Activated naive CD4-positive, alpha-beta T cell treated with anti-CD3 and anti-CD28 coated beads, Interleukin-2, amount 10 ng/mL, durations not matched to agents 7 days and 5 days (primary cell): ENCODE measurements around the gene MSMB.
"Not testable (repeated sequence)": the region's sequence is repeated elsewhere in the genome, so short reads cannot be mapped to it uniquely, and the experiment has no call there.

Experiments used
- CTCF ChIA-PET: fragments of 350-600 bp; sonication (Branson Sonifier 250); formaldehyde crosslinking; loops from one replicate; lab custom pipeline; 2021; ENCODE audit warnings: antibody characterized with exemption; lab: Charles Lee
- DNase-seq: peaks from one replicate; pipeline ENCODE4 v3.0.0-alpha.2; 2020
- H3K27ac Mint-ChIP-seq: one replicate; pipeline ENCODE4 v1.8.0; 2021; ENCODE audit warnings: mild to moderate bottlenecking, moderate library complexity, mixed read lengths
- H3K27me3 Mint-ChIP-seq: one replicate; pipeline ENCODE4 v1.8.0; 2021; ENCODE audit warnings: mild to moderate bottlenecking, mixed read lengths
- H3K36me3 Mint-ChIP-seq: one replicate; pipeline ENCODE4 v1.8.0; 2021; ENCODE audit warnings: mixed read lengths
- H3K4me1 Mint-ChIP-seq: one replicate; pipeline ENCODE4 v1.8.0; 2021; ENCODE audit warnings: mixed read lengths
- H3K4me3 Mint-ChIP-seq: one replicate; pipeline ENCODE4 v1.8.0; 2021; ENCODE audit warnings: mild to moderate bottlenecking, moderate library complexity, mixed read lengths
- H3K9me3 Mint-ChIP-seq: one replicate; pipeline ENCODE4 v1.8.0; 2021; ENCODE audit warnings: mixed read lengths

The MSMB gene

DNA sequence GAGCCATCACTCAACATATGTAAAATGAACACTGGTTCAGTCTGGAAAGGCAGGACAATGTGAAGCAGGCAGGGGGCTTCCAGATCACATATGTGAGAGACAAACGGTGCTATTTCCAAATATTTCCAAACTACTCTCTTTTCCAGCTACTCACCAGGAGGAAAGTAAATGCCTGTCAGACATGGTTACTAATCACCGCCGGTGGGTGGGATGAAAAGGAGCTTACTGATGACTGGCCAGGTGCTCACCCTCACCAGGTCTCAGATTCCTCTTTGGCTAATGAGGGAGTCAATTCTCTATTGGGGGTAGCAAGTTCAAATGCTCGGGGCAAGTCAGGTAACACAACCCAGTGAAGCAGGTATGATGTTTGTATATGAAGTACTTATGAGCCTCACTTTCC, 9.7 kb upstream of the MSMB start:
- H3K27ac Mint-ChIP-seq: no peak overlapping the region
- CTCF ChIA-PET: no interaction called here
- peaks cover 8% of the 10 kb centered on the region for H3K9me3 Mint-ChIP-seq
- peaks cover 2% of the 10 kb centered on the region for H3K36me3 Mint-ChIP-seq
- no peaks in the 10 kb centered on the region for H3K4me1 Mint-ChIP-seq
- DNase-seq: no peak
- H3K27me3 Mint-ChIP-seq: peaks cover 30% of the 10 kb centered on the region
- H3K4me3 Mint-ChIP-seq: no peak overlapping the region

DNA sequence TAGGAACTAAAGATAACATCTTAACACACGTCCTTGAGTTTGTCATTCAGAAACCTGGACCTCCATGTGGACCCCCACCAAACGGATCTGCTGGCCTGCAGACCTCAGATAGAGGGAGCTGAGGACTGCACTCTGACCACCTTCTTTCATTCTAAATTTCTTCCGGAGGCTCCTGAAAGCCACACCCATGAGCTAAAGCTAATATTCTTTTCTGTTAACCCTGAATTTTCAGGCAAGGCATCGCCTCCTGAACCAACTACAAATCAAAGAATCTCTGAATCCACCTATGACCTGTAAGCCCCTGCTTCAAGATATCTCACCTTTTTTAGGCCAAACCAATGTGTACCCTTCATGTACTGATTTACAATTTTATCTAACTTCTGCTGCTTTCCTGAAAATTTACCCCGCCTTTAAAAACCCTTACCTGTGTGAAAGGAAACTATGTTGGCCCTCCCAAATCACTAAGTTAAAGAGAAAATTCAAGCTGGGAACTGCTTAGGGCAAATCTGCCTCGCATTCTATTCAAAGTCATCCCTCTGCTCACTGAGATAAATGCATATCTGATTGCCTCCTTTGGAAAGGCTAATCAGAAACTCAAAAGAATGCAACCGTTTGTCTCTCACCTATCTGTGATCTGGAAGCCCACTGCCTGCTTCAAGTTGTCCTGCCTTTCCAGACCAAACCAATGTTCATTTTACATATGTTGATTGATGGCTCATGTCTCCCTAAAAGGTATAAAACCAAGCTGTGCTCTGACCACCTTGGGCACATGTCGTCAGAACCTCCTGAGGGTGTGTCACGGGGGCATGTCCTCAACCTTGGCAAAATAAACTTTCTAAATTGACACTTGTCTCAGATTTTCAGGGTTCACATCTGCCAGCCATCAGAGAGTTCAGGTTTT, 7.7 kb upstream of the MSMB start:
- no peak for DNase-seq
- H3K4me3 Mint-ChIP-seq: no peak overlapping the region
- H3K4me1 Mint-ChIP-seq: no peaks in the 10 kb centered on the region
- no peak overlapping the region for H3K27ac Mint-ChIP-seq
- CTCF ChIA-PET: no interaction called here
- H3K36me3 Mint-ChIP-seq: peaks cover 2% of the 10 kb centered on the region
- H3K27me3 Mint-ChIP-seq: peaks cover 23% of the 10 kb centered on the region
- peaks cover 8% of the 10 kb centered on the region for H3K9me3 Mint-ChIP-seq

DNA sequence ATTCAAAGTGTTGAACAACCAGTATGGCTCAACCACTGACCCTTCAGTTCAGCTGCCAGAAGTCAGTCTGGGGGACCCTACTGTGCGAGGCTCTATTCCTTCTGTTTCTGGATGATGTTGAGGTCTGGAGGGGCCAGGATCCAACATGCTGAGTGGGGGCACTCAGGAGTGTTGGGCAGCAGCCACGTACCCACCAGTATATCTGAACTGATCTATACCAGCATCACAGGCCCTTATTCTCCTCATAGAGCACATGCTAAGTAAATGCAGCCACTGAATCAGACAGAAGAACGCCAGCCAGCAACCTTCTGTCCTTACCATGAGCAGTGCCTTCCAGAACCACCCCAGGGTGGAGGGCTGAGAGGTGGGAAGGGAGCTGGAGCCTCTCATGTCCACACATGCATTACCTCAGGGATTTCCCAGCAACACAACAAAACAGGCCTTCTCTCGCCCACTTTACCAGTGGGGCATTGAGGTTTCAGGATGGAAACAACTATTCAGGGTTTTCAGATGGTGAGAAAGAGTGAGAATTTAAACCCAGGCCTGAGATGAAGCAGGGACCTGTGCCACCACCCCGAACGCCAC, 6.8 kb upstream of the MSMB start:
- Mint-ChIP-seq H3K27ac (no peak overlapping the region), H3K4me3 (no peak overlapping the region), H3K4me1 (no peaks in the 10 kb centered on the region), H3K27me3 (peaks cover 31% of the 10 kb centered on the region), H3K36me3 (peaks cover 2% of the 10 kb centered on the region), H3K9me3 (peaks cover 8% of the 10 kb centered on the region)
- no peak for DNase-seq
- CTCF ChIA-PET: no interaction called here

DNA sequence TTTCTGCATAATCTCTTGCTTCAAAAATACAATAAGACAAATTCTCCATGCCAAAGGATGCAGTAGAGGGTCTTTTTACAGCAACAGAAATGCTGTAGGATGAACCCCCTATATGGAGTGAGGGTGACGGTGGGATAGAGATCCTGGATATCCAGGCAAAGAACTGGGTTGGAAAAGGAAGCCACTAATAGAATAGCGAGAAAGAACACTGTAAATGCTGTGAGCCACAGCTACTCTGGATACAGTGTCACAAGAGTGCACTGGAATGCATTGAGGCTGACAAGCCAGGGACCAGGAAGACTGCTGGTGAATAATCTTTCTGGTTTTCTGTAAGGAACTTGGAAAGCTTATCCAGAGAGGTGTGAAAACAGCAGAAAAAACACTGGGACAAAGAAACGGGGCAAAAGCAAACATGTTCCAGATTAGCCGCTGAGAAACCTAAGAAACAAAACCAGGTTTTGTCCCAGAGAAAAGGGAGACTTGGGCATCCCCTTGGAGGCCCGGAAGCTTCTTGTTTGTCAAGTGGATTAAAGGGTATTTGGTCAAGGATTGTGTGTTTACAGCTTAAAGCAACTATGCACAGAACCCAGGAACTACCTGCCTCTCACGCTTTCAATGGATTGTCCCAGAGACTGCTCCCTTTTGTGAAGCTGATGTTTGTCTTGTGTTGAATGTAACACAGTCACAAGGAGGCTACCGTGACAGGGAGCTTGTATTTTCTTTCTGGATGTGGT, 6.2 kb upstream of the MSMB start:
- H3K36me3 Mint-ChIP-seq: peaks cover 2% of the 10 kb centered on the region
- CTCF ChIA-PET: no interaction called here
- no peak overlapping the region for H3K27ac Mint-ChIP-seq
- peaks cover 37% of the 10 kb centered on the region for H3K27me3 Mint-ChIP-seq
- peaks cover 4% of the 10 kb centered on the region for H3K9me3 Mint-ChIP-seq
- no peaks in the 10 kb centered on the region for H3K4me1 Mint-ChIP-seq
- no peak overlapping the region for H3K4me3 Mint-ChIP-seq
- no peak for DNase-seq

DNA sequence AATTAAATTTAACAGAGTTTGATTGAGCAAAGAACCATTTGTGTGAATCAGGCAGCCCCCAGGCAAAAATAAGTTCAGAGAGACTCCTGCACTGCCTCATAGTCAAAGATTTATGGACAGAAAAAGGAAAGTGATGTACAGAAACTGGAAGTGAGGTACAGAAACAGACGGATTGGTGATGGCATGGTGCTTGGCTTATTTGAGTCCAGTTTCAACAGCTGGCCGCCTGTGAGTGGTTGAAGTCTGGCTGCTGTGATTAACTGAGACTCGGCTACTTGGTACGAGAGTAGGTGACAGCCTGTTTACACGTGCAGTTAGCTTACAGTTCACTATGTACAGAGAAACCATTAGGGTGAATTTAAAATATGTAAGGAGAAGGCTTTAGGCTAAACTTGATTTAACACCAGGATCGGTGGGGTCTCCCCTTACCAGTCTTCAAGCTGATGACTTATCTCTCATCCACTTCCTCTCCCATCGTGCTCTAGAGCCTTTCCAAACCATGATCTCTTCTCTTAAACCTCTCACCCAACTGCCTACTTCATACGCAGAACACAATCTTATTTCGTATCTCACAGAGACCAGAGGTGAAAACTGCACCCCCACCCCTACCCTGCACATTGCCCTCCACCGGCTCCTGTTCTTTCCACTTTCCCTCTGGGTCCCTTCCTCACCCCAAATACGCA, 5.0 kb upstream of the MSMB start:
- CTCF ChIA-PET: no interaction called here
- DNase-seq: no peak
- H3K27ac Mint-ChIP-seq: no peak overlapping the region

DNA sequence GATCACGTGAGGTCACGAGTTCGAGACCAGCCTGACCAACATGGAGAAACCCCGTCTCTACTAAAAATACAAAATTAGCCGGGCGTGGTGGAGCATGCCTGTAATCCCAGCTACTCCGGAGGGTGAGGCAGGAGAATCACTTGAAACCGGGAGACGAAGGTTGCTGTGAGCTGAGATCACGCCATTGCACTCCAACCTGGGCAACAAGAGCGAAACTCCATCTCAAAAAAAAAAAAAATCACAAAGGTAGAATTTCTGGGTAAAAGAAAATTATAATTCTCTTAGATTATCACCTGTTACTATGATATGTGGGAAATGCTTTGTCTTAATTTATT, 3.4 kb upstream of the MSMB start:
- H3K27ac Mint-ChIP-seq, H3K4me3 Mint-ChIP-seq, CTCF ChIA-PET, DNase-seq, H3K4me1 Mint-ChIP-seq, H3K9me3 Mint-ChIP-seq, H3K36me3 Mint-ChIP-seq: not testable (repeated sequence)
- H3K27me3 Mint-ChIP-seq: peaks cover 44% of the 10 kb centered on the region

More for the DNA sequence above, 5.0 kb upstream of the MSMB start:
- H3K4me3 Mint-ChIP-seq: no peak overlapping the region
- H3K36me3 Mint-ChIP-seq: no peaks in the 10 kb centered on the region
- H3K9me3 Mint-ChIP-seq: no peaks in the 10 kb centered on the region
- H3K4me1 Mint-ChIP-seq: no peaks in the 10 kb centered on the region
- H3K27me3 Mint-ChIP-seq: peaks cover 41% of the 10 kb centered on the region

DNA sequence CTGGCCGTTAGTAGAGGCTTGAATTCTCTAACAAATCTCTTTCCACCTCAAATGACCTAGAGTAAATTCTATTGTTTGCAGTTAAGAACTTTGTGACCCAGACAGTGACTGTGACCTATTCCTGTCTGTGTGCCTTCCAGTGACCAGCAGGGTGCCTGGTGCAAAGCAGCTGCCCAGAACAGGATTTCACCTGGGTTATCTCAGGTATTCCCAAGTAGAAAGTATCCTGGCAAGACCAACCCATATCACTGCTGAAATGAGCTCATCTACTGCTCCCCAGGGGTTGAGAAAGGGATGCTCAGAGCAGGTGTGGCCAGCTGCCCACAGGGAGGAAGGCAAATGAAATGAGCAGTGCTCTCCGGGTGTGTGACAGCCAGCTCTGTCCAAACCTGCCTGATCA, 2.1 kb upstream of the MSMB start:
- H3K36me3 Mint-ChIP-seq: no peaks in the 10 kb centered on the region
- H3K27me3 Mint-ChIP-seq: peaks cover 54% of the 10 kb centered on the region
- H3K4me3 Mint-ChIP-seq: no peak overlapping the region
- H3K4me1 Mint-ChIP-seq: no peaks in the 10 kb centered on the region
- H3K9me3 Mint-ChIP-seq: no peaks in the 10 kb centered on the region
- CTCF ChIA-PET: no interaction called here
- no peak for DNase-seq
- no peak overlapping the region for H3K27ac Mint-ChIP-seq

DNA sequence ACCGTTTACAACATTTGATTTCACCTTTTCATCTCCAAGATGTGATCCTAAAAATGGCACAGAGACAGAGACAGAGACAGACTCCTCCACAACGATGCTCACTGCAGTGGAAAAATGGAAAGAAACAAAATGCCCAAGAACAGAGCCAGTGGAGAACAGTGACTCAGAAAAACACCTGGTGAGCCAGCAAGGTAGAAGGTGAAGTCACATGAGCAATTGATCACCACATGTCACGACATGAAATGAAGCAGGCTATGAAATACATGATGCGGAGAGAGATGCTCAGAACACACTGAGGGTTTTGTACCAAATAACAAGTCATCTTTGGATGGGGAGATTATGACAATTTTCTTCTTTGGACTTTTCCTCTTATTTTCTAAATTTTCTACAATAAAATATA, 3.5 kb downstream of the MSMB start:
- Mint-ChIP-seq H3K27ac (no peak overlapping the region), H3K36me3 (no peaks in the 10 kb centered on the region), H3K9me3 (no peaks in the 10 kb centered on the region), H3K4me1 (no peaks in the 10 kb centered on the region), H3K4me3 (no peak overlapping the region), H3K27me3 (peaks cover 35% of the 10 kb centered on the region)
- CTCF ChIA-PET: no interaction called here
- DNase-seq: no peak

DNA sequence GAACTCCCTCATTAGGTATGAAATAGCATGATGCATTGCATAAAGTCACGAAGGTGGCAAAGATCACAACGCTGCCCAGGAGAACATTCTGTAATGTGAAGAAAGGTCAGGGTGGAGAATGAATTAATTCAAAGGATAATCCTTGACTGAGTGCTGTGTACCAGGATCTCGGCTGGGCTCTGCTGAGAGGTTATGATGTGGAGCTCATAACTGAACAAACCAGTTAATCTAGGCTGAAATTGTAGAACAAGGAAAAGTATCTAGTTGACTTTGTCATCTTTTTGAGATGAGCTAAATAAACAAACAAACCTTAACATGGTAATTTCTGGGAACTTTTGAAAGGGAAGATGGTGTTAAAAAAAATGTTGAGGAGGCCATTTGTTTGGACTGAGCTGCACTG, 6.1 kb downstream of the MSMB start:
- H3K27me3 Mint-ChIP-seq: peaks cover 33% of the 10 kb centered on the region
- no peak for DNase-seq
- CTCF ChIA-PET: interaction anchor here (0.6 kb wide), 1 partner anchor 23 kb away, joined by 3 read pairs; no protein-coding TSS in a partner anchor
- H3K27ac Mint-ChIP-seq: no peak overlapping the region
- H3K4me1 Mint-ChIP-seq: no peaks in the 10 kb centered on the region
- H3K4me3 Mint-ChIP-seq: no peak overlapping the region
- no peaks in the 10 kb centered on the region for H3K9me3 Mint-ChIP-seq
- H3K36me3 Mint-ChIP-seq: no peaks in the 10 kb centered on the region

DNA sequence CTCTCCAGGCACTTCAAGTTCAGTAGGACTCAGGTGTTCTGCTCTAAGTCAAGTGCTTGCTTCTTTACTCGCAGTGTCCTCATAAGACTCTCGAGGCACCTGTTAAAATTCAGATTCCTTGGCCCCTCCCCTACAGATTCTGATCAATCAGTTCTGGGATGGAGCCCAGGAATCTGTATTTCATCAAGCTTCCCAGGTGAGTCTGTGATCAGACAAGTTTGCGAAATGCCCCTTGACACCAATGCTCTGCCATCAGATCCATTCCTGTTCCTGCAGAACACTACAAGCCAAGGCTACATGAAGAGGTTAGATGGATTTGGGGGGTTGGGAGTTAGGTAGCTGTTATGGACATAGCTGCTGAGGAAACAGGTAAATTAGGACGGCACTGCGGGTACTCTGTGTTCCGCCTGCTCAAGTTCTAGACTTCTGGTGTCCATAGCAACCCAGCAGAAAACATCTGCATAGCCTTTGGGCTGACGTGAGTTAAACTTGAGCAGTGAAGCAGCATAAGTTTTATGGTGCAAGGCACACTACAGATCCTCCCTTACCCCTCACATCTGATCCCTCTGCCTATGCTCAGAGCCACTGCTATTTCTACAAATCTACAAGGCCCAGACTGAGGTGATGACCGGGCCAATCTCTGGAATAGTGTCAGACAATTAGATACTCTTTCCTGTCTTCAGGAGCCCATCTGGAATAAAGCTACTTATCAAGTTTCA, 8.8 kb downstream of the MSMB start:
- Mint-ChIP-seq H3K9me3 (no peaks in the 10 kb centered on the region), H3K4me1 (peaks cover 6% of the 10 kb centered on the region), H3K36me3 (no peaks in the 10 kb centered on the region), H3K27ac (no peak overlapping the region), H3K4me3 (no peak overlapping the region), H3K27me3 (peaks cover 16% of the 10 kb centered on the region)
- CTCF ChIA-PET: no interaction called here
- no peak for DNase-seq

DNA sequence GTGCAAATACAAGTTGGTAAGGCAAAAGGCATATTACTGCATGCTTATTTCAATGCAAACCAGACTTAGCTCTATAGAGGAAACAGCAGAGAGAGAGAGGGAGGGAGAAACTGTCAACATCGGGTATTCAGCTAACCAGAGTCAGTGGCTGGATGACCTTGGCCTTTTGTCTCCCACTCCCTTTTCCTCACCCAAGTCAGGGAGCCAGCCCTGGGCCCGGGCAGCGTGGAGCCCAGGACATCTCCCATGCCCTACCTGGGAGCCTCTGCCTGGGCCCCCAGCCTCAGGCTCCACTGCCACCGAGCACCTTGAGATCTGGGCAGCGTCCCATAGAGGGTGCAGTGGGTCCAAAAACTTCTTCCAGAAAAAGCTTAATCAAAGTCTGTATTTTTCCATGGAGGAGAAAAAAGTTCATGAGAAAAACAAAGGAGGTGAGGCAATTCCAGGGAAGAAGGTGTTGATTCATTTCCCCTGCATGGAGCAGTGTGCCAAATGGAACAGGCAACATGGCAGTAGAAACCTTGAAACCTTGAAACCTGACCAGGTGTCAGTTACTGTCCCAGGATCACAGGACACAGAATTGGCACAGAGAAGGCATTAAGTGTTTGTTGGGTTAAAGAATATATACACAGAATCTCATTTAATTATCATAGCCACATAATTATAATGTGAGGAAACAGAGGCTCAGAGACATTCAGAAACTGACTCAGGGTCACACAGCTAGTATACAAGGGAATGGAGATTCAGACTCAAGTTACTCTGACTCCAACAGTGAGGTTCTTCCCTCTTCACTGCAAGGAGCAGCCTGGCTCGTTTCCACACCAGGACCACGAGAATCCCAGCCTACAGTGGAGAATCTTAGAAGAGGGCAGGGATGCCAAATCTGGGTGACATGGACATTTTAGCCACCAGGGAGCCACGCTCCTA, 9.9 kb downstream of the MSMB start:
- Mint-ChIP-seq H3K9me3 (no peaks in the 10 kb centered on the region), H3K27me3 (peaks cover 13% of the 10 kb centered on the region), H3K36me3 (no peaks in the 10 kb centered on the region), H3K27ac (no peak overlapping the region), H3K4me1 (peaks cover 10% of the 10 kb centered on the region), H3K4me3 (no peak overlapping the region)
- CTCF ChIA-PET: no interaction called here
- DNase-seq: no peak

DNA sequence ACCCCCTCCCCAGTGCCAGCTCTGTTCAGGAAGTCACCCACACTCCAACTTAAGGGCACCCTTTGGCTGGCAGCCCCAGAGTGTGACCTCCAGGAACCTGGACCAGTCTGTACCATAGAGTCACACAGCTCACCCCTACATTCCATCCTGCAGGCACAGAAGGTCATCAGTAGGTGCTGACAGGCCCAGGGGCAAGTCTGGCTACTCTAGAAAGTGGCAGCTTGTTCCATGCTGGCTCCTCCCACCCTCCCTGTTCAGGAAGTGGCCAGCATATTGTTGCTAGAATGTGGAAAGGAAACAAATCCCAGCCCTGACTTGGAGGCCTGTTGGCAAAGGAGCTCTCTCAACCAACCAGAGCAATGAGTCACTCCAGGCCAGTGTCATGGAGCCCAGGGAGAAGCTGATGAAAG, 12.5 kb downstream of the MSMB start:
- no peaks in the 10 kb centered on the region for H3K9me3 Mint-ChIP-seq
- CTCF ChIA-PET: interaction anchor here (0.7 kb wide), 1 partner anchor 60 kb away, joined by 3 read pairs; no protein-coding TSS in a partner anchor
- no peak overlapping the region for H3K4me3 Mint-ChIP-seq
- no peak overlapping the region for H3K27ac Mint-ChIP-seq
- H3K4me1 Mint-ChIP-seq: peaks cover 27% of the 10 kb centered on the region
- H3K36me3 Mint-ChIP-seq: peaks cover 1% of the 10 kb centered on the region
- no peak for DNase-seq
- H3K27me3 Mint-ChIP-seq: peaks cover 17% of the 10 kb centered on the region
